Loucy (cell line): ENCODE results near the gene USP15.

ENCODE experiments used
- EZH2phosphoT487 ChIP-seq: fragments of 200-600 bp; IDR thresholded peaks from 2 replicates; pipeline ENCODE4 v1.6.1; 2018; ENCODE audit warnings: antibody characterized with exemption, mild to moderate bottlenecking, moderate library complexity, borderline replicate concordance
- TF ChIP-seq, protein P1 (sequence below): fragments of 200-600 bp; sonication (generic); conservative IDR thresholded peaks from 2 replicates; pipeline ENCODE4 v1.5.1; 2014; ENCODE audit warnings: mild to moderate bottlenecking, antibody characterized with exemption, low read length

DNA sequence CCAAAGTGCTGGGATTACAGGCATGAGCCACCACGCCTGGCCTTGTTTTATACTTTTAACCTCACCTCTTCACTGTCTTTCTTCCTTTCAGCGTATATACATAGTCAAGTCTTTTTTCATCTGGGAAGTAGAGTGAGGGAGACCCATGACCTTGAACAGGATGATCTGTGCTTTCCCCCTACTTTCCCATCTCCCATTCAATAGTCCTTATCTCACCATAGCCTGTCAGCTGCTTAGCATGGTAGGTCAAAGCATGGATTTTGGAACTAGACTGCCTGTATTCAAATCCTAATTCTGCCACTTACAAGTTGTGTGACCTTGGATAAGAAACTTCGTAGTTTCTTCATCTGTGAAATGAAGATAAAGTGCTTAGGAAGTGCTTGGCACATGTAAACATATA lies 110.0 kb downstream of the USP15 start:
- TF ChIP-seq, protein P1, sequence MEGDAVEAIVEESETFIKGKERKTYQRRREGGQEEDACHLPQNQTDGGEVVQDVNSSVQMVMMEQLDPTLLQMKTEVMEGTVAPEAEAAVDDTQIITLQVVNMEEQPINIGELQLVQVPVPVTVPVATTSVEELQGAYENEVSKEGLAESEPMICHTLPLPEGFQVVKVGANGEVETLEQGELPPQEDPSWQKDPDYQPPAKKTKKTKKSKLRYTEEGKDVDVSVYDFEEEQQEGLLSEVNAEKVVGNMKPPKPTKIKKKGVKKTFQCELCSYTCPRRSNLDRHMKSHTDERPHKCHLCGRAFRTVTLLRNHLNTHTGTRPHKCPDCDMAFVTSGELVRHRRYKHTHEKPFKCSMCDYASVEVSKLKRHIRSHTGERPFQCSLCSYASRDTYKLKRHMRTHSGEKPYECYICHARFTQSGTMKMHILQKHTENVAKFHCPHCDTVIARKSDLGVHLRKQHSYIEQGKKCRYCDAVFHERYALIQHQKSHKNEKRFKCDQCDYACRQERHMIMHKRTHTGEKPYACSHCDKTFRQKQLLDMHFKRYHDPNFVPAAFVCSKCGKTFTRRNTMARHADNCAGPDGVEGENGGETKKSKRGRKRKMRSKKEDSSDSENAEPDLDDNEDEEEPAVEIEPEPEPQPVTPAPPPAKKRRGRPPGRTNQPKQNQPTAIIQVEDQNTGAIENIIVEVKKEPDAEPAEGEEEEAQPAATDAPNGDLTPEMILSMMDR = no peak
- no peak for TF ChIP-seq EZH2phosphoT487
